NCI-H2107 (cell line): ENCODE data around the gene RGS7.
A peak's percentile ranks its signal among the peaks of the same experiment; 100 is the strongest.
"Not testable (repeated sequence)": the region's sequence is repeated elsewhere in the genome, so short reads cannot be mapped to it uniquely, and the experiment has no call there.

Experiments
- DNase-seq: peaks from one replicate; lab custom pipeline; 2025; lab: John Stamatoyannopoulos, UW

The RGS7 gene

GRCh38 chr1:240914506-240914905, 442.5 kb downstream of the RGS7 start:
- DNase-seq, result no peak

GRCh38 chr1:240912821-240913220, 444.2 kb downstream of the RGS7 start:
- no peak for DNase-seq

- DNase-seq, result no peak
These were observed 447.1 kb downstream of the RGS7 start for GRCh38 chr1:240909701-240910457.

- DNase-seq, result no peak
These were observed 450.5 kb downstream of the RGS7 start for GRCh38 chr1:240906477-240906876.

GRCh38 chr1:240905225-240905765, 451.7 kb downstream of the RGS7 start:
- no peak for DNase-seq

GRCh38 chr1:240895424-240895823, 461.6 kb downstream of the RGS7 start:
- not testable (repeated sequence) for DNase-seq

- no peak for DNase-seq
These were observed 468.3 kb downstream of the RGS7 start for GRCh38 chr1:240888787-240889048.

- DNase-seq, result peak; percentile 52
These were observed 468.8 kb downstream of the RGS7 start for GRCh38 chr1:240888039-240888786.

GRCh38 chr1:240883490-240883889, 473.5 kb downstream of the RGS7 start:
- DNase-seq, result no peak

GRCh38 chr1:240882656-240883308, 474.2 kb downstream of the RGS7 start:
- DNase-seq, result not testable (repeated sequence)

- DNase-seq, result no peak
These were observed 478.4 kb downstream of the RGS7 start for GRCh38 chr1:240878631-240879030.

GRCh38 chr1:240877605-240878004, 479.4 kb downstream of the RGS7 start:
- no peak for DNase-seq

- DNase-seq, result no peak
These were observed 480.9 kb downstream of the RGS7 start for GRCh38 chr1:240876071-240876470.

- DNase-seq, result no peak
These were observed 487.9 kb downstream of the RGS7 start for GRCh38 chr1:240869071-240869470.

- no peak for DNase-seq
These were observed 490.3 kb downstream of the RGS7 start for GRCh38 chr1:240866724-240867123.

- no peak for DNase-seq
These were observed 497.0 kb downstream of the RGS7 start for GRCh38 chr1:240860023-240860422.

GRCh38 chr1:240854367-240854766, 502.6 kb downstream of the RGS7 start:
- DNase-seq, result no peak

- no peak for DNase-seq
These were observed 509.7 kb downstream of the RGS7 start for GRCh38 chr1:240847325-240847724.

GRCh38 chr1:240844486-240844885, 512.5 kb downstream of the RGS7 start:
- DNase-seq, result no peak

- DNase-seq, result no peak
These were observed 513.2 kb downstream of the RGS7 start for GRCh38 chr1:240843798-240844197.

- no peak for DNase-seq
These were observed 520.7 kb downstream of the RGS7 start for GRCh38 chr1:240836271-240836670.

GRCh38 chr1:240835291-240835690, 521.7 kb downstream of the RGS7 start:
- no peak for DNase-seq

- DNase-seq, result no peak
These were observed 523.9 kb downstream of the RGS7 start for GRCh38 chr1:240833075-240833474.
